Immature natural killer cell (primary cell): ENCODE measurements around the gene VIPR2. TPM values are rescaled to one million over a fixed set of nuclear protein-coding genes. Genes with fewer than 3 reads are reported as not detected.

Experiments
- DNase-seq, 3 donors: peaks; one replicate each; pipeline ENCODE4 v3.0.0; 2022; ENCODE audit warnings: mixed read lengths in 1 of 3
- H3K27ac Mint-ChIP-seq, 6 donors: one replicate each; pipeline ENCODE4 v1.8.0; 2020; ENCODE audit warnings: mixed read lengths in 6 of 6, mild to moderate bottlenecking in 5 of 6, inconsistent platforms in 4 of 6, moderate library complexity in 3 of 6
- H3K27me3 Mint-ChIP-seq, 3 donors: one replicate each; pipeline ENCODE4 v1.8.0; 2020 to 2021; ENCODE audit warnings: low read depth in 3 of 3, mild to moderate bottlenecking in 3 of 3, mixed read lengths in 3 of 3, moderate library complexity in 3 of 3, inconsistent platforms in 1 of 3
- H3K36me3 Mint-ChIP-seq, 3 donors: one replicate each; pipeline ENCODE4 v1.8.0; 2020; ENCODE audit warnings: mixed read lengths in 3 of 3, inconsistent platforms in 2 of 3, mild to moderate bottlenecking in 2 of 3
- H3K4me1 Mint-ChIP-seq, 2 donors: one replicate each; pipeline ENCODE4 v1.8.0; 2020; ENCODE audit warnings: inconsistent platforms in 2 of 2, mild to moderate bottlenecking in 2 of 2, mixed read lengths in 2 of 2, moderate library complexity in 1 of 2
- H3K4me3 Mint-ChIP-seq, 5 donors: one replicate each; pipeline ENCODE4 v1.8.0; 2020; ENCODE audit warnings: mild to moderate bottlenecking in 5 of 5, mixed read lengths in 5 of 5, inconsistent platforms in 3 of 5, moderate library complexity in 3 of 5
- H3K9me3 Mint-ChIP-seq, 6 donors: one replicate each; pipeline ENCODE4 v1.8.0; 2020; ENCODE audit warnings: mild to moderate bottlenecking in 6 of 6, mixed read lengths in 6 of 6, inconsistent platforms in 4 of 6, moderate library complexity in 3 of 6
- polyA plus RNA-seq, 3 donors: library from polyadenylated mRNA; unstranded; fragments of 300-500 nt; fragmentation: Illumina TruSeq; gene quantifications; one replicate each; pipeline ENCODE4 v1.2.3, GENCODE V29; 2021

VIPR2 gene
- polyA plus RNA-seq, 3 donors from 2014 or later = 0.41 to 5.2 (median 2.4) TPM

- Mint-ChIP-seq H3K36me3 (peaks cover 6 to 12% (median 9%) of the 10 kb centered on the region in 3 donors), H3K27me3 (peaks cover 0 to 4% (median 2%) of the 10 kb centered on the region in 3 donors), H3K4me3 (no peak overlapping the region), H3K4me1 (no peaks in the 10 kb centered on the region), H3K27ac (peak overlapping the region in 1 of 6 donors; percentile 24), H3K9me3 (peaks cover 0 to 2% (median 0%) of the 10 kb centered on the region in 6 donors)
- no peak for DNase-seq
Measured at GRCh38 chr7:159097661-159098423, 46.8 kb downstream of the VIPR2 start.

DNA sequence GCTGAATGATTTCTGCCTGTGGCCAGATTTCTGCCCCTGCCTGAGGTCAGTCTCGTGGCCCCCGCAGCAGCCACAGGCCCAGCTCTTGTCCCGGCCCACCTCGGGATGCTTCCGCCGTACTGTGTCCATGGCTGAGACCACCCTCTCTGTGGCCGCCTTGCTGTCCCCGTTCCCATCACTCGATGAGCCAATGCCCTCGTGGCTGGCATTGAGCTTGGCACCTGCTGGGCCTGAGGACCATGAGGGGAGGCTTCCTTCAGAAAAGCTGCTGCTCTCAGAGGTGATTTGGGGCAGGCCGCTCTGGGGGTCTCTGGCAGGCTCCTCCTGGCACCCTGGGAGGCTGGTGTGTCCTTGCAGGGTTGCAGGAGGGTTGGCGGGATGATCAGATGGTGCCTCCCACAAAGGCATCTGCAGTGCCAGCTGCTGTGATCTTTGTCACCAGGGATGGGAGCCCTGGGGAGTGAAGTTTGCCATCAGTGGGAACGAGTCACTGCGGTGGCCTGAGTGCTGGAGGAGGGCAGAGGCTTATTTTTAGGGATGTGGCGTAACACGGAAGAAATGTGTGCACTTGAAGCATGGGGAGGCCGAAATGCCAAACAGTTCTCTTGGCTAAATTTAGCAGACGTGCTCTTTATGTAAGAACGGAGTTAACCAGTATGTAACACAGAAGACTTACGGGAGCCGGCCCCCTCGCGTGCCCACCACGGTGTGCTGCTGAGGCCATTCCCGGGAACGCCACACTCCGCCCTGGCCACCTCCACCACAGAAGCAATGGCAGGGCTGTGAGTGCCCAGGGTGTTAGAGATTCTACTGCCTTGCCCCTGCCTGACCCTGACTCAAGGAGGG is 47.7 kb downstream of the VIPR2 start:
- DNase-seq = no peak
- peaks cover 0 to 4% (median 2%) of the 10 kb centered on the region in 3 donors for H3K27me3 Mint-ChIP-seq
- no peak overlapping the region for H3K4me3 Mint-ChIP-seq
- no peak overlapping the region for H3K27ac Mint-ChIP-seq
- peaks cover 0 to 1% (median 0%) of the 10 kb centered on the region in 6 donors for H3K9me3 Mint-ChIP-seq
- no peaks in the 10 kb centered on the region for H3K4me1 Mint-ChIP-seq
- H3K36me3 Mint-ChIP-seq = peaks cover 2 to 6% (median 6%) of the 10 kb centered on the region in 3 donors

GRCh38 chr7:159095979-159096411 is 48.7 kb downstream of the VIPR2 start:
- Mint-ChIP-seq H3K4me3 (no peak overlapping the region), H3K27me3 (peaks cover 0 to 4% (median 2%) of the 10 kb centered on the region in 3 donors), H3K9me3 (no peaks in the 10 kb centered on the region), H3K27ac (no peak overlapping the region), H3K4me1 (no peaks in the 10 kb centered on the region), H3K36me3 (peaks cover 0 to 5% (median 2%) of the 10 kb centered on the region in 3 donors)
- no peak for DNase-seq

DNA sequence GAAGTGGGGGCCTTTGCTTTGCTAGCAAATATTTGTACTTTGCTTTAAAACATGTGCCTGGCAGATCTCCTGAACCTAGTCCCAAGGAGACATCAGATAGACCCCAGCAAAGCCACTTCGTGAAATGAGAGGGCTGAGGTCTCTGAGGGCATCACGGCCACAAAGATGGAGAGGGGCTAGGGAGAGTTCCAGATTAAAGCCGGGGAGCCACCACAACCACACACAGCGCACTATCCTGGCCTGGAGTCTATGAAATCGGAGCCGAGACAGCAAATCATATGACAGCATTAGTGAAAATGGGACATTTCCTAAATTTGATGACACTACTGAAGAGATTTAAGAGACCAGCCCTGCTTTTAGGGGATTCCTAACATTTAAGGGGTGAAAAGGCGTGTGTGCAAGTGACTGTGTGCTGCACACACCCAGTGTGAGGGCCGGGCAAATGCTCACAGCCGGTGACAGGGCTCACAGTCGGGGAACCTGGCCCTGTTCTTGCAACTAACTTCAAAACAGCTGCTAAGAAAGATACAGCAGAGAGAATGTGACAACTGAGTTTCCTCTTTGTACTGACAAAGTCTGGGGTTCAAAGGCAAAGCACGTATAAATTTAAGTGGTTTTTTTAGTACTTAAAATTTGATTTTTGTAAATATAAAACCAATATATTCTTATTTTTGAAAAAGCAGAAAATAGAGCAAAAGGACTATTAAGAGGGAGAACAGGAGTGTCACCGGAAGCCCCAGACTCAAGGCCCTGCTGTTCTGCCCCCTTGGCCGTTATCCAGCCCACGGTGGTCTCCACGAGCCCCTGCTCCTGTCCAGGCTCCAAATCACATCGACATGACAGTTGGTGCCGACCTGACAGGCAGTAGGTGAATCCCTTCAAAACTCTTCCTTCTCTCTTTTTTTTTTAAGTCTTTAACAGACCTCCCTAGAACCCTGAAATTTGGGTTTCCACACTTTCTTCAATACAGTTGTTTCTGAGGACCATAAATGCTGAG is 49.5 kb downstream of the VIPR2 start:
- Mint-ChIP-seq H3K4me1 (no peaks in the 10 kb centered on the region), H3K9me3 (no peaks in the 10 kb centered on the region), H3K27ac (no peak overlapping the region), H3K4me3 (no peak overlapping the region), H3K27me3 (peaks cover 0 to 4% (median 2%) of the 10 kb centered on the region in 3 donors), H3K36me3 (peaks cover 0 to 5% (median 2%) of the 10 kb centered on the region in 3 donors)
- DNase-seq = no peak

- H3K27ac Mint-ChIP-seq = peak overlapping the region in 1 of 6 donors; percentile 61
Measured at GRCh38 chr7:159094023-159094740, 50.5 kb downstream of the VIPR2 start.

DNA sequence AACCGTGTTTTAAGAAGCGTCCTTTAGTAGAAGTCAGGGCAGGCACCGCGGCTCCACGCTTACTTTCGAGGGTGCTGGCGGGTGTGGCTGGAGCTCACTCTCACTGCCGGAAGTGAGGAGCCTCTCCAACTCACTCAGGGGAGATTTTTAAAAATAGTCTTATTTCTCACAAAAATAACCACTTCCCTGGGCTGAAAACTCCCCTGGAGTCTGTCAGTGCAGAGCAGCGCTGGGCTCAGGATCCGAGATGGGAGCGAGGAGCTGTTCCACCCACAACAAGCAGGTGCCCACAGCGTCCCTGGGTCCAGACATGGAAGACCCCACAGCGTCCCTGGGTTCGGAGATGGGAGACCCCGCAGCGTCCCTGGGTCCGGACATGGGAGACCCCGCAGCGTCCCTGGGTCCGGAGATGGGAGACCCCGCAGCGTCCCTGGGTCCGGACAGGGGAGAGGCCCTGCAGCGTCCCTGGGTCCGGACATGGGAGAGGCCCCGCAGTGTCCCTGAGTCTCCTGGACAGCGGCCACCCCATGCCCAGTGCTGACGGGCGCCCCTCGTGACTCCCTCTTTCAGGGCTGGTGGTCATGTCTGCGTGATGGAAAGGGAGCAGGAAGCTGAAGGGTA is 51.2 kb downstream of the VIPR2 start:
- no peak overlapping the region for H3K27ac Mint-ChIP-seq
- DNase-seq = no peak
- H3K4me1 Mint-ChIP-seq = no peaks in the 10 kb centered on the region
- H3K9me3 Mint-ChIP-seq = no peaks in the 10 kb centered on the region
- no peak overlapping the region for H3K4me3 Mint-ChIP-seq
- peaks cover 0 to 6% (median 2%) of the 10 kb centered on the region in 3 donors for H3K27me3 Mint-ChIP-seq
- H3K36me3 Mint-ChIP-seq = no peaks in the 10 kb centered on the region

More at GRCh38 chr7:159094023-159094740, 50.5 kb downstream of the VIPR2 start:
- H3K4me3 Mint-ChIP-seq = no peak overlapping the region
- DNase-seq = no peak
- no peaks in the 10 kb centered on the region for H3K9me3 Mint-ChIP-seq
- H3K27me3 Mint-ChIP-seq = peaks cover 0 to 6% (median 2%) of the 10 kb centered on the region in 3 donors
- peaks cover 0 to 3% (median 2%) of the 10 kb centered on the region in 3 donors for H3K36me3 Mint-ChIP-seq
- H3K4me1 Mint-ChIP-seq = no peaks in the 10 kb centered on the region

DNA sequence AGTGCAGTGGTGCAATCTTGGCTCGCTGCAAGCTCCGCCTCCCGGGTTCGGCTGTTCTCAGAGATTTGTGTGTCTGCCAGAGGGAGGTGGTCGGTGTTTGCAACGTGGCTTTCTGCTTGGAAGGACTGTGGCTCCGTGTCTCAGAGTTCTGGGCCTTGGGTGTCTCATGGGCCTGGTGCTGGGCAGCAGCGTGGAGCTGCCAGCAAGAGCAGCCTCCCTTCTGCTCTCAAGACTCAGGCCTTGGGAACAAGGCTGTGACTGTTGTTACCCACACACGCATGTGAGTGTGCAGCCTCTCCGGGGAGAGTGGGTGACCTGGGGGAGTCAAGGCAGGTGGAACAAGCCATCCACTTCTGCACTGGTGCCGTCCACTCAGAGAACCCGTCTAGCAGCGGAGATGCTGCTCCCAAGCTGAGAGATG is 52.0 kb downstream of the VIPR2 start:
- Mint-ChIP-seq H3K4me1 (no peaks in the 10 kb centered on the region), H3K36me3 (no peaks in the 10 kb centered on the region), H3K27me3 (peaks cover 2 to 6% (median 3%) of the 10 kb centered on the region in 3 donors), H3K27ac (no peak overlapping the region), H3K4me3 (no peak overlapping the region), H3K9me3 (no peaks in the 10 kb centered on the region)
- no peak for DNase-seq

- Mint-ChIP-seq H3K9me3 (no peaks in the 10 kb centered on the region), H3K36me3 (no peaks in the 10 kb centered on the region), H3K4me3 (no peak overlapping the region), H3K27ac (peak overlapping the region in 1 of 6 donors; percentile 12), H3K27me3 (peaks cover 2 to 3% (median 3%) of the 10 kb centered on the region in 3 donors), H3K4me1 (no peaks in the 10 kb centered on the region)
- no peak for DNase-seq
Measured at GRCh38 chr7:159091480-159092475, 52.9 kb downstream of the VIPR2 start.

DNA sequence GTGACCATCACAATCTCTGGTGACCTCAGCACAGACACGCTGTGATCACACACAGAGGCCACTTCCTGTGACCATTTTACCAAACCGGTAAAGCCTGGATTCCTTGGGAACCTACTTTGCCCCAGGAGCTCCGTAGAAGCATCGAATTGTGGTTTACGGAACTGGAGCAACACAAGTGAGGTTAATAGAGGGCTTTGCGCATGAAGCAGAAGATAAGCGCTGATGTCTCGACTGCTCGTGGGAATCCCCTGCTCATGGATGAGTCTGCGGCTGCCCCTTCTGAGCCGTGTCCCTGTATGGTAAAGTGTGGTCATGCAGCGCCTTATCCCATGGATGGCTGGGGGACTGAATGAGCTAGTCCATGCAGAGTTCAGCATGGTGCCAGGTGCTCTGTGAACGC is 53.6 kb downstream of the VIPR2 start:
- Mint-ChIP-seq H3K27ac (no peak overlapping the region), H3K4me3 (no peak overlapping the region), H3K36me3 (no peaks in the 10 kb centered on the region), H3K9me3 (no peaks in the 10 kb centered on the region), H3K27me3 (peaks cover 2 to 5% (median 3%) of the 10 kb centered on the region in 3 donors), H3K4me1 (no peaks in the 10 kb centered on the region)
- DNase-seq = no peak

DNA sequence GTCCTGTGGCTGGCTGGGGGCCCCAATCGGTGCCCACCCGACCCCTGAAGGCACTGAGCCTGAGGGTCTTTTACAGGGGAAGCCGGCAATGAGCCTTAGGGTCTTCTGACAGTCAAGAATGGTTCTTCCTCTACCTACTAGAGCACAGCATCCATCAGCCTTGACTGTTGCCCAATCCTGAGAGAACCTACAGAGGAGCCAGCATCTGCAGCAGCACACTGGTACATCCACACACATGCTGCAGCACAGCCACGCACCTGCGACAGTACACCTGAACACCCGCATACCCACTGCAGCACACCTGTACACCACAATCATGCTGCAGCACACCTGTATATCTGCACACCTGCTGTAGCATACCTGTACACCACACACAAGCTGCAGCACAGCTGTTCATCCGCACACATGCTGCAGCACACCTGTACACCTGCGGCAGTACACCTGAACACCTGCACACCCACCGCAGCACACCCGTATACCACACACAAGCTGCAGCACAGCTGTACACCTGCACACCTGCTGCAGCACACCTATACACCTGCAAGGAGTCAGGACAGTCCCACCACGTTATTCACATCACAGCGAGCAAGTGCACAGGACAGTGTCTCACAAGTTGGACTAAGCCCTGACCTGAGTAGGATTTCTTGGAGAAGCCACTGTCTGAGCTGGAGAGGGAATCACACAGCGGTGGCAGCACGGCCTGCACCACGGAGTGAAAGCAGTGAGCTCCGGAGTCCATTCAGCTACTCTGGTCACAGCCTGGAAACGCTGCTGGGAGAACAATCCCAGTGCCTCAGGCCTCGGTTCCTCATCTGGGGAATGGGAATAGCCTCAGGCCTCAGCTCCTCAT is 56.4 kb downstream of the VIPR2 start:
- no peak overlapping the region for H3K27ac Mint-ChIP-seq
- no peaks in the 10 kb centered on the region for H3K4me1 Mint-ChIP-seq
- H3K4me3 Mint-ChIP-seq = no peak overlapping the region
- H3K9me3 Mint-ChIP-seq = no peaks in the 10 kb centered on the region
- H3K36me3 Mint-ChIP-seq = no peaks in the 10 kb centered on the region
- H3K27me3 Mint-ChIP-seq = peaks cover 0 to 5% (median 3%) of the 10 kb centered on the region in 3 donors
- no peak for DNase-seq
